HG02943 (cell line): ENCODE data around the gene CDKN2AIP.

Source experiments
- ATAC-seq: cut with Tn5 transposase; IDR thresholded peaks from one replicate; pipeline ENCODE4 v1.9.1; 2021; ENCODE audit warnings: mild to moderate bottlenecking, low read depth, moderate library complexity; ENCODE audit not compliant: unreplicated experiment

CDKN2AIP gene, protein sequence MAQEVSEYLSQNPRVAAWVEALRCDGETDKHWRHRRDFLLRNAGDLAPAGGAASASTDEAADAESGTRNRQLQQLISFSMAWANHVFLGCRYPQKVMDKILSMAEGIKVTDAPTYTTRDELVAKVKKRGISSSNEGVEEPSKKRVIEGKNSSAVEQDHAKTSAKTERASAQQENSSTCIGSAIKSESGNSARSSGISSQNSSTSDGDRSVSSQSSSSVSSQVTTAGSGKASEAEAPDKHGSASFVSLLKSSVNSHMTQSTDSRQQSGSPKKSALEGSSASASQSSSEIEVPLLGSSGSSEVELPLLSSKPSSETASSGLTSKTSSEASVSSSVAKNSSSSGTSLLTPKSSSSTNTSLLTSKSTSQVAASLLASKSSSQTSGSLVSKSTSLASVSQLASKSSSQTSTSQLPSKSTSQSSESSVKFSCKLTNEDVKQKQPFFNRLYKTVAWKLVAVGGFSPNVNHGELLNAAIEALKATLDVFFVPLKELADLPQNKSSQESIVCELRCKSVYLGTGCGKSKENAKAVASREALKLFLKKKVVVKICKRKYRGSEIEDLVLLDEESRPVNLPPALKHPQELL

DNA sequence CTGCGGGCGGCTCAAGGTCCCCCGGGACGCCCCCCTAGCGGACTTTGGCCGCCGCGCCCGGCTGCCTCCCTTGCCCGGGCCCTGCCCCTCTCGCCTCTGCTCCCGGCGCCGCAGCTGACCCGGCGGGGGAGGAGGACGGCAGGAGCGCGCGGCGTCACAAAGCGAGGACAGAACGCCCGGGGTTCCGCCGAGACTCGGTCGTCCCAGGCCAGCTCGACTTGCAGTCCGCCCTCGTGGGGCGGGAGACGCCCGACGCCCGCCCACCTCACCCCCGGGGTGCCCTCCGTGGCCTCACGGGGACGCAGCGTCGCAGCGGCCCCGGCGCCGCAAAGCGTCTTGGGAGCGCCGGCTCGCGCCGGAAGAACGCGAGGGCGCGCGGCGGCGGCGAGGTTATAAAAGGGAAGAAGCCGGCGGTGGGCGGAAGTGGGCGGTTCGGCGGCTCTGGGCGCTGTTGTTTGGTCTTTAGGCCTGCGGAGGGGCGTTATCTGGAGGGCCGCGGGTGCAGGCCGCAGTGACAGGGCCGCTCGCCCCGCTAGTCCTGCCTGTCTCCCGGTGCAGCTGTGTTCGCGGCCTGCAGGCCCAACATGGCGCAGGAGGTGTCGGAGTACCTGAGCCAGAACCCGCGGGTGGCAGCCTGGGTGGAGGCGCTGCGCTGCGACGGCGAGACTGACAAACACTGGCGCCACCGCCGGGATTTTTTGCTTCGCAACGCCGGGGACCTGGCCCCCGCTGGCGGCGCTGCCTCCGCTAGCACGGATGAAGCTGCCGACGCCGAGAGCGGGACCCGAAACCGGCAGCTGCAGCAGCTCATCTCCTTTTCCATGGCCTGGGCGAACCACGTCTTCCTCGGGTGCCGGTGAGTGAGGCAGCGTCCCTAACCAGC, at the start of gene CDKN2AIP:
TSS of gene CDKN2AIP (plus strand) at position 423 of the 883 bp plus-strand sequence. CDS start at position 585, 162 bp downstream.
- peak; percentile 89 for ATAC-seq

DNA sequence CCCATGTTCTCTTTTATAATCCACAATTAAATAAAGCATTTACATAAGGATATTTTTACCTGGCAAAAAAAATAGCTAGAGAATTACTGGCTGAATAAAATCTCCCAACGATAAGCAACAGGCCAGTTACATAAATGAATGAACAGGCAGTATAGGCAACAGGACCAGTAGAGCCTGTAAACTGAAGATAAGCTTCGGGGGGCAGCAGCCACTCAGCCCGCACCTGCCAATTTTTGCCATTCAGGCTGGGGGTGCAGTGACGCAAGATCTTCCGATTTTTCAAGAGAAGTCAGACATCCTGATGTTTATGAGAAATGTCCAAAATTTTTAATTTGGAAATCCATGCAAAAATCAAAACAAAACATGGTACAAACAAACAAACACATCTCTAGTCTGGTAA, 49.0 kb upstream of the CDKN2AIP start:
- ATAC-seq, result no peak

DNA sequence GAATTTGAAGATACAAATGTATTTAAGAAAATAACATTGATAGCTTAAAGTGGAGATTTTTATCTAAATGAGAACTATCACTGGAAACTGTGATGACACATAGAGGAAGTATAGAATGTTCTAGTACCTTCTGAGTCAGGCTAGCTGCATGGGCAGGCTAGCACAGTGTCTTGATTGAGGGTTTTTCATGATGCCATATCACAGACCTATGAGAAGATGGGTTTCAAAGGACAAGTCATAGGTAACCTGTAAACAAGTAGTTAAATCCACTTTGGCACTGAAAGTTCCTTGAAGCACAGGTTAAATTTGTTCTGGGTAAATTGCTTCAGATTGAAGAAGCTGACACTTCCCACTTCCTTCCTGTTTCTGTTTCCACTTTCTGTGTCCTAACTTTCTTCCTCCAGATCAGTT, 48.2 kb upstream of the CDKN2AIP start:
- ATAC-seq, result no peak

DNA sequence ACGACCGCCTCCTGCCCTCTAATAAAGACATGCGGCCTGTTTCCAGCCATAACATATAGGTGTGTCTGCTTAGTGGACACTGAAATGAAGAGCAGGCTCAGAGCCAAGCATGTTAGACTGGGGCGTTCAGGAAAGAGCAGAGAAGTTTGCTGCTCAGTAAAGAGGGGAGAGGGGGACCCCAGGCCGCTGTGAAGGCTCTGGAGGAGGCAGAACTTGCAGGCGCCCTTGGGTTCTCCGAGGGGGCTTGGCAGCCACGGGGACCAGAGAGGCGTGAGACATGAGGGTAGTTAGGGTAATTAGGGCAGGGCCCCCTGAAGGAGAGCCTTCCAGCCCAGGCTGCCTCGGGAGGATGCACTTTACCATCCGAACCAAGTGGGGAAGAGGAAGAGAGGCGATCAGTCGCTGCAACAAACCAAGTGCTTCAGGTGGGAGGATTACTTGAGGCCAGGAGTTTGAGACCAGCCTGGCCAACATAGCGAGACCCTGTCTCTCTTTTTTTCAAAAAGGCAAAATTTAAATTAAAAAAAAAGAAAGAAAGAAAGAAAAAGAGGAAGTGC, 46.6 kb upstream of the CDKN2AIP start:
- no peak for ATAC-seq

DNA sequence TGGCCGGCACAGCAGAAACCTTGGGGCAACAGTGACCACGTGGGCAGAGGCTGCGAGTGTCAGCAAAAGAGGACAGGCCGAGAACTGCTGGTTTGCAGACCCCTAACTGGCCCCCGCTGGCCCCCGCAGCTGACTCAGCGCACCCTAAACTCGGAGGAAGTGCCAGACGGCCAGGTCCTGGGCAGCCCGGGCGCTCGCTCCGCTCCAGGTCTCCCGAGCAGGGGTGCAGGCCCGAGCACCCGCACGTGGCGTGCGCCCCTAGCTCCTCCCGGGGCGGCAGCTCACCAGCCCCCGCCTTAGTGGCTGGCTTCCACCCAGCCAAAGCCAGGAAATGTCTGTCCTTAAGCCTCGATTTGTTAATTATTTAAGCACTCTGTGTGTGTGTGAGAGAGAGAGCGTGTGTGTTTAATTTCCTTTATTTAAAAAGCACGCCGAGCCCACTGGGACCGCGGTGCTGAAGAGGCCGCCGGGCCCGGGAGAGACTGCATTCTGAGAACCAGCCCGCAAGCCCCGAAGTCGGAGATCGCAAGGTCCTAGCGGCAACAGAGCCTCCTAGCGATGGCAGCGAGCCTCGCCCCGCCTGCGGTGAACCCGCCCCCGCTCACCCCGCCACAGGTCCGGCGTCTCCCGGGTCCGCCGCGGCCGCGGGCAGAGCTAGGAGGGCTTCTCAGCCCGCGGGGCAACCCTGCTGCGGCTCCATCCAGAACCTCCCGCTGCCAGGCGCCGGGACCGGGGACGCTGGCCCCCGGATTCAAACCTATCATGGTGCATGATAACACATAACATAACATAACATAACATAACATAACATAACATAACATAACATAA, 45.9 kb upstream of the CDKN2AIP start:
- ATAC-seq, result peak; percentile 89

DNA sequence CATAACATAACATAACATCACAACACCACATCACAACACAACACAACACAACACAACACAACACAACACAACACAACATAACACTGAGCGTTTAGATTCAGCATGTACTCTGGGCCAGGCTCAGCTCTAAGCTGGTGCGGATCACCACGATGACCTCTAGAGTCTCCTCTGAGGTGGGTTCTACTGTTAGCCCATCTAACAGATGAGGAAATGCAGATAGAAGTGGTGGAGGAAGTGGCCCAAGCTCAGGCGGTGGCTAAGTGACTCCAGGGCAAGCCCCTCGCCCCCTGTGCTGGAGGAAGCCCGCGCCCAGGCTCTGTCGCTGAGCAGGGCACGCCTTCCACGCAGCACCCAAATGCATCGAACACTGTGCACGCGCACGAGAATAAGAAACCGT, 45.3 kb upstream of the CDKN2AIP start:
- no peak for ATAC-seq

DNA sequence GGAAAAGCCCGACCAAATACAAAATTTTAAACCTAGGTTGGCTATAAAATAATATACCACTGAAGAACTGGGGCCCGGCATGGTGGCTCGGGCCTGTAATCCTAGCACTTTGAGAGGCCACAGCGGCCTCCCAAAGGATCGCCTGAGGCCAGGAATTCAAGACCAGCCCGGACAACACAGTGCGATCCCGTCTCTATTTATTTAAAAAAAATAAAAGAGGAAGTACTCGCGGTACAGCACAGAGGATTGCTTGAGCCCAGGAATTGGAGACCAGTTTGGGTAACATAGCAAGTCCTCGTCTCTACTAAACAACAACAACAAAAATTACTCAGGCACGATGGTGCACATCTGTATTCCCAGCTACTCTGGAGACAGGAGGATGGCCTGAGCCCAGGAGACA, 44.8 kb upstream of the CDKN2AIP start:
- ATAC-seq, result no peak

DNA sequence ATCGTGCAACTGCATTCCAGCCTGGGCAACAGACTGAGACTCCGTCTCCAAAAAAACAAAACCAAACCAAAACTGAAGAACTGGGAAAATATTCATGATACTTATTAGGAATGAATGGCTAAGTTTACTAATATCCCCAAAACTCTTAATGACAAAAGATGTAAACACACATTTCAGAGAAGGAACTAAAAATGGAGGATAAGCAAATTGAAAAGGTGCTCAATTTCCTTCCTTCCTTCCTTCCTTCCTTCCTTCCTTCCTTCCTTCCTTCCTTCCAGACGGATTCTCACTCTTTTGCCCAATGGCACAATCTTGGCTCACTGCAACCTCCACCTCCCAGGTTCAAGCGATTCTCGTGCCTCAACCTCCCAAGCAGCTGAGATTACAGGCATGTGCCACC, 44.4 kb upstream of the CDKN2AIP start:
- no peak for ATAC-seq

DNA sequence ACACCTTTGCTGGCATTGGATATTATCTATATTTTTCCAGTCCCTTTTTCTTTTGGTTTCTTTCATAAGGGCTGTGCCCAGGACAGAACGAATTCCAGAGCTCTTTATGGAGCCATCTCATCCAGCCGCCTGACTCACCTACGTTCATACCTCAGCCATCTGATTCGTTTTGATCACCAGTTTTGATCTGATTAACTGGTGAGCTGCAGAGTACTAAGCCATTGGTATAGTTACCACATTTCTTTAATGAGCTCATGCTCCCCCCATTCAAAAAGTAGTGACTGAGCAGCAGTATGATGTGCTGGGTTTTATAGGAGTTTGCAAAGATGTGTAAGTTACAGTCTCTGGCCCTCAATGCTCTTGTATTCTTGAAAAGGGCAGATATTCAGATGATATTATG, 43.0 kb upstream of the CDKN2AIP start:
- no peak for ATAC-seq

DNA sequence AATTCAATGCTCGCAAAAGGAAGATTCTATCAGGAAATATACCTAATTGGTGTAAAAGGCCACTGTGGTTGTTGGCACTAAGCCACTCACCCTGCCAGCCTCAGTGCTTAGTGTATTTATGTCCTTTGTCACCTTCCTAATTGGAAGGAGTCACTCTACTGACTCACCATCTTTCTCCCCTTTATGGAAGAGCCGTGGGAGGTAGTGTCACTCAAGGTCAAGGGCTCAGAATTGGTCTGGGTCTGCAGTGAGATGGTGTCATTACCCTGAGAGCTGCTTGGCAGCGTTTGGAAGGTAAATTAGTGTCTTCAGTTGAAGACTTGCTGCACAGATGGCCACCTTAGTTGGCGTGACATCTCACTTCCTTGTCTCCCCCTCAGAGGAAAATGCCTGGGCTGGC, 41.7 kb upstream of the CDKN2AIP start:
- no peak for ATAC-seq

DNA sequence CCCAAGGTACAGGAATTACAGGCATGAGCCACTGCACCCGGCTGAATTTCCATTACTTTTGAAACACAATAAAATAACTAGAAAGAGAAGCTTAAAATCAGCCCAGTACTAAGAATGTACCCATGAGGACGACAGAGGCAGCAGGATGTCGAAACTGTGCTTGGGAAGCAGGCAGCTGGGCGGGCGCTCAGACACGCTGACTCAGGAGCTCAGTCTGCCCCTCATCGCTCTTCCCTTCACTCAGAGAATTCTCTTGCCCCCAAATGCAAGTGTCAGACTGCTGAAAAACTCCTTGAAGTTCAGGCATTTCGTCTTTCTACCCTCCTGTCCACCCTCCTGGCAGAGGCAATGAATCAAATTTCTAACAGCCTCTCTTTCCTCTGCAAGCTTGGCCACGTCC, 41.0 kb upstream of the CDKN2AIP start:
- ATAC-seq, result no peak

DNA sequence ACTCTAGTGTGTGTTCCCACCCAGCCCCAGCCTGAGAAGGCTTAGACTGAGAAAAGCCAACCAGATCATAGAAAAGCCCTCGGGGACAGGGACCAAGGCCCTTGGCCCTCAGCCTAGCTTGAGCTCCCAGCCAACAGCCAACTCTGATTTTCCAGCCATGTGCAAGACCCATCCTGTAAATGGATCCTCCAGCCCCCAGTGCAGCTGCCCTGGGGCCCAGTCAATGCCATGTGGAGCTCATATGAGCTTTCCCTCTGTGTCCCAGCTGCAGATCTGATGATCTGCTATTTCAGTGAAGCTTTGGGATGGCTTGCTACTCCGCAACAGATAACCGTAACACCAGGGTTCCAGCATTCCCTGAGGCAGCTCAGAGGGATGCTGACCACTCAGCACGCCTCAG, 40.5 kb upstream of the CDKN2AIP start:
- ATAC-seq, result no peak

DNA sequence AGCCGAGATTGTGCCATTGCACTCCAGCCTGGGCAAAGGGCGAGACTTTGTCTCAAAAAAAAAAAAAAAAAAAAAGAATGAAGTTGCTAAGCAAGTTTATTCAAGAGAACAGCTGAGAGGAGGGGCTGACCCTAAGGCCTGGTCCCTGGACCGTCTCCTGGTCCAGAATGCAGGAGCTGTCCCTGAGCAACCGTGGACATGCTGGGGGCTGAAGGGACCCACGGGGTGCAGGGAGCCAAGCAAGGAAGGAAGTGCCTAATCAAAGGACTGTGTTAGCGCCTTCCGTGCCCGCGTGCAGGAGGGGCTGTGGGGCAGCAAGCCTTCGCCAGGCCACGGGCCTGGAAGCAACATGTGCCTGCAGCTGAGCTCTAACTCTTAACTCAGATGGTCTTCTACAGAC, 39.1 kb upstream of the CDKN2AIP start:
- no peak for ATAC-seq

DNA sequence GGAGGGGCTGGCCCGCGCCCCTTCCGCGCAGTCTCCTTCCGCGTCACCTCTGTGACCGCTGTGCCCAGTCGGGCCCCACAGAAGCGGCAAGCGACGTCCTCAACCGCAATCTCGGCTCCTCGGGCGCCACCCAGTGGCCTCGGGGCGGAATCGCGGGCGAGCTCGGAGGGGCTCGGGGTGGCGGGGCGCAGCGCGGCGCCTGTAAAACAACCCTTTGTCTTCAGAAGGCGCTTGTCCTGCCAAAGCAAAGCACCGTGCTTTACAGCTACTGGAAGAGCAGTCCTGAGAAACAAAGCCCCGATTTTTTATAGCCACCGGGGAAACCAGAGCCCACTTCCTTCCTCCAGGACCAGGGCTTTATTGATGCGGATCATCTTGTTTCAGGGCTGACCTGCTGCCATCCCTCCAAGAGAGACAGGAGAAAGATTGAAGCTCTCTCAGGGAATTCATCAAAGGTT, 37.3 kb upstream of the CDKN2AIP start:
- peak; percentile 79 for ATAC-seq

DNA sequence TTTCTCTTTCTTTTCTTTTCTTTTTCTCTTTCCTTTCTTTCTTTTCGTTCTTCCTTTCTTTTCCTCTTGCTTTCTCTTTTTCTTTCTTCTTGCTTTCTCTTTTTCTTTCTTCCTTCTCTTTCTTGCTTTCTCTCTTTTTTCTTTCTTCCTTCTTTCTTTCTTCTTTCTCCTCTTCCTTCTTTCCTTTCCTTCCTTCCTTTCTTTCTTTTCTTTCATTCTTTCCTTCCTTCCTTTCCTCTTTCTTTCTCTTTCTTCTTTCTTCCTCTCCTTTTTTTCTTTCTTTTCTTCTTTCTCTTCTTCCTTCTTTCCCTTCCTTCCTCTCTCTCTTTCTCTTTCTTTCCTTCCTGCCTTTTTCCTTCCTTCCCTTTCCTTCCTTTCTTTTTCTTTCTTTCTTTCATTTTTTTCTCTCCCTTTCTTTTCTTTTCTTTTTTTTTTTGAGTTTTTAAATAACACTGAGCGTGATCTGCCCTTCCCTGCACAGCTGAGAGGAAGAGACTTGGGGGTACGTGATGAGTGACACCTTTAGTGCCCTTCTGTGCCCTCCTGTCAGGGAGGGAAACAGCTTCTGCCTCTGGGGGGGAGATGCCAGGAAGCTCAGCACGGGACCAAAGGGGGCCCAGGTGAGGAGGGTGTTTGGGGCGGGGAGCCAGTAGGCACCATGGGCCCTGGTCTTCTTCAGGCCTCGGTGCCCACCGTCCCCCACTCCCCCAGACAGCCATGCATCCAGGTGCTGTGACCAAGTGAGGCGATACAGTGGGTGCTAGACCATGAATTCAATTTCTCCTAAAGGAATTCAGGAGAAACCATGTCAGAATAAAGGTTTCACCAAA, 36.6 kb upstream of the CDKN2AIP start:
- ATAC-seq, result no peak

DNA sequence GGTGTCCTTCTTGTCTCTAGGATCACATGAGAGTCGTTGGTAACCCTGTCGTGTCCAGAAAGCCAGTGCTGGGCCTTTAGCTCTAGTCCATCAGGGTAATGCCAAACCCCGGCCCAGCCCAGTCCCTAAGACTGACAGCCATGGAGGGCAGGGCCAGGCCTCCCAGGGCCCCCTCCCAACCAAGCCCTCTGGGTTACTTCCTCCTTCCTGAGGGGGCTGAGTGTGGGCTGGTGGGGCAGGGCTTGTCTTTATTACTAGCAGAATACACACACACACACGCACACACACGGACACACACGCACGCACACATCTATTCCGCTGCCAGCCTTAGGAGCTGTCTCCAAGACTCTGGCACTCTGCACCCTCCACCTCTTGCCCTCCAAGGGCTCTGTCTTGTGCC, 35.6 kb upstream of the CDKN2AIP start:
- ATAC-seq, result no peak

DNA sequence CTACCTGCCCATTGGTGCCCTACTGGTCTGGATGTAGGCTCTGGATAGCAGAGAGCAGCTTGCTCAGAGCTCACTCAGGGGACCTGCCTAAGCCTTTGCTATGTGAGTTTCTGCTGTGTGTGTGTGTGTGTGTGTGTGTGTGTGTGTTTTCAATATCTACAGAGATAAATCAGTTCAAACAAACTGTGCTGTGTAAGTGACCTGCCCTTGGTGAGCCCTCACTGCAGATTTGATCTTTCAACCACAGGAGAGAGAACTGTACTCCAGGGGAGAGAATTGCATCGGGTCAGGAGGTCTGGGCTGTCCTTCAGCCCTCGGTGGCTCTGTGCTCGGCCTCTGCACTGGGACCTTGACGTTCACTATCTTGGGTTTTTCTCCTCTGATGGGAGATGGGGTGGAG, 35.0 kb upstream of the CDKN2AIP start:
- no peak for ATAC-seq

DNA sequence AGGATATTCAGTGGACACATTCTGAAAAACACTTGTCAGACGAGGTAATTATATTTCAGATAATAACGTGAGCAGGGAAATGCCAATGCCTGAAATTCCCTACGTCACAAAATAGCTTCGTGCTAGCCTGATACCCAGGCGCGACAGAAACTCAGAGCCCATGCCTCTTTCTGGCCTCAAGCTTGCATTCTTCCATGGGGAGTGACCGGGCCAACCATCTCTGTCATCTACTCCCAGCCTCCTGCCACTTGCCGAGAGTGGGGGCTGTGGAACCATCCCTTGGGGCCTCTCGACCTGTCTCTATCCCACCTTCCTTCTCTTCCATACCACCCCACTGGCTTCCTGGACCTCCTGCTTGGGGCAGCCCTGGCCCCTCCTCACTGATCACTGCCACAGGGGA, 34.5 kb upstream of the CDKN2AIP start:
- no peak for ATAC-seq

DNA sequence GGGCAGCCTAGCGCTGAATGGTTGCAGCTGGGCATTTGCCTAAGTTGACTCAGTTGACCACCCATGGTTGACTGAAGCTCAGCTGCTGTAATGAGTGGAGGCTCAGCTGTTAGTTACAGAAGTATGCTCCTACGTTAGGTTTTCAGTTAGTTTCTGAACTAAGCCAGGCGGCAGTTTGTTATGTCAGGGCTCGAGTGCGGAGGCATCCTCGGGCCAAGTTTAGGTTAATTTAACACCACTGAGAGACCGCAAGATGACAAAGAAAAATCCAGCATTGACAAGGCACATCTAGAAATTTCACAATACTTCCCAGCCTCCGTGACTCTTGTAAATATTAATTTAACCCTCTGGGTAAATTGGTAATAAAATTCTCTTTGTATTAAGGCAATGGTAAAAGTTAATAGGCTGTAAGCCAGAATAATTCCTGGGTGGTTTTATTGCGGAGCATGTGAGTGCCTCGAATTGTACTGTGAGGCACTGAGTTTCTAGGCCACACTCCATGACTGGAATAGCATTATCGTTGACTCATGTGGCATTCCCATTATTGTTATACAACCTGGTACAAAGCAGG, 33.1 kb upstream of the CDKN2AIP start:
- peak; percentile 62 for ATAC-seq
